Brain microvascular endothelial cell (primary cell): Measurements from ENCODE around the gene COL13A1.

ENCODE experiments used
- DNase-seq: peaks from one replicate; pipeline ENCODE4 v3.0.0-alpha.2; 2020
- H3K27ac ChIP-seq: fragments of 250-450 bp; sonication (Bioruptor Pico); 2 replicates; pipeline ENCODE4 v1.5.1; 2020; ENCODE audit warnings: mild to moderate bottlenecking, moderate library complexity
- H3K27me3 ChIP-seq: fragments of 250-450 bp; sonication (Bioruptor Pico); replicated peaks from 2 replicates; pipeline ENCODE4 v1.5.1; 2020; ENCODE audit warnings: mild to moderate bottlenecking
- H3K36me3 ChIP-seq: fragments of 250-450 bp; sonication (Bioruptor Pico); replicated peaks from 2 replicates; pipeline ENCODE4 v1.5.1; 2020; ENCODE audit warnings: mild to moderate bottlenecking
- H3K4me3 ChIP-seq: 2 replicates; pipeline ENCODE4 v1.5.1; 2011; ENCODE audit warnings: low read depth, mild to moderate bottlenecking, control low read depth, low read length, moderate library complexity
- in situ Hi-C: cut with HindIII; loops from 2 replicates; pipeline ENCODE4 v1.10.0; 2017; ENCODE audit warnings: low sequenced_read_pairs, low pct_ligation_motif_present
- TF ChIP-seq, protein P1 (sequence below): IDR thresholded peaks from 2 replicates; pipeline ENCODE4 v1.5.1; 2011; ENCODE audit warnings: low read depth, mild to moderate bottlenecking, moderate library complexity, low read length, control low read depth, inconsistent platforms; ENCODE audit errors: missing control alignments

The COL13A1 gene

GRCh38 chr10:69957886-69958555 is 156.3 kb downstream of the COL13A1 start:
- DNase-seq: peak; percentile 34
- TF ChIP-seq, protein P1, sequence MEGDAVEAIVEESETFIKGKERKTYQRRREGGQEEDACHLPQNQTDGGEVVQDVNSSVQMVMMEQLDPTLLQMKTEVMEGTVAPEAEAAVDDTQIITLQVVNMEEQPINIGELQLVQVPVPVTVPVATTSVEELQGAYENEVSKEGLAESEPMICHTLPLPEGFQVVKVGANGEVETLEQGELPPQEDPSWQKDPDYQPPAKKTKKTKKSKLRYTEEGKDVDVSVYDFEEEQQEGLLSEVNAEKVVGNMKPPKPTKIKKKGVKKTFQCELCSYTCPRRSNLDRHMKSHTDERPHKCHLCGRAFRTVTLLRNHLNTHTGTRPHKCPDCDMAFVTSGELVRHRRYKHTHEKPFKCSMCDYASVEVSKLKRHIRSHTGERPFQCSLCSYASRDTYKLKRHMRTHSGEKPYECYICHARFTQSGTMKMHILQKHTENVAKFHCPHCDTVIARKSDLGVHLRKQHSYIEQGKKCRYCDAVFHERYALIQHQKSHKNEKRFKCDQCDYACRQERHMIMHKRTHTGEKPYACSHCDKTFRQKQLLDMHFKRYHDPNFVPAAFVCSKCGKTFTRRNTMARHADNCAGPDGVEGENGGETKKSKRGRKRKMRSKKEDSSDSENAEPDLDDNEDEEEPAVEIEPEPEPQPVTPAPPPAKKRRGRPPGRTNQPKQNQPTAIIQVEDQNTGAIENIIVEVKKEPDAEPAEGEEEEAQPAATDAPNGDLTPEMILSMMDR: peak; percentile 92
- in situ Hi-C loops: no loop called here
- Histone ChIP-seq H3K36me3 (peaks cover 7% of the 10 kb centered on the region), H3K27ac (no peak overlapping the region), H3K4me3 (no peak overlapping the region), H3K27me3 (no peaks in the 10 kb centered on the region)

DNA sequence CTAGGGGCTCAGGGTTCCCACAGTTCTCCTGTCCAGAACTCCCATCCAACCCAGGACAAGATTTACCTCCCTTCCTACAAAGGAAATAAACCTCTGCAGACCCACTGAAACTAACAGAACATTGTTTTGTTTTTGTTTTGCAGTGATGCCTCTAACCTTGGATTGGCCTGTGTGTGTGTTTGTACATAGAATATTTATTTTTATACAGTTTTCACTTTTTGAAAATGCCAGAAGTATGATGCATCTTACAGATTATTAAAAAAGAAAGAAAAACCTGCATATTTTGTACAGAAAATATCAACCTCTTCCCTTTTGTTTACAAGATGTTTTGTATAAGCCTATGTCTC is 156.8 kb downstream of the COL13A1 start:
- TF ChIP-seq, protein P1: no peak
- no peak for DNase-seq
- in situ Hi-C loops: no loop called here
- H3K36me3 ChIP-seq: peaks cover 7% of the 10 kb centered on the region
- no peak overlapping the region for H3K27ac ChIP-seq
- no peak overlapping the region for H3K4me3 ChIP-seq
- H3K27me3 ChIP-seq: no peaks in the 10 kb centered on the region

DNA sequence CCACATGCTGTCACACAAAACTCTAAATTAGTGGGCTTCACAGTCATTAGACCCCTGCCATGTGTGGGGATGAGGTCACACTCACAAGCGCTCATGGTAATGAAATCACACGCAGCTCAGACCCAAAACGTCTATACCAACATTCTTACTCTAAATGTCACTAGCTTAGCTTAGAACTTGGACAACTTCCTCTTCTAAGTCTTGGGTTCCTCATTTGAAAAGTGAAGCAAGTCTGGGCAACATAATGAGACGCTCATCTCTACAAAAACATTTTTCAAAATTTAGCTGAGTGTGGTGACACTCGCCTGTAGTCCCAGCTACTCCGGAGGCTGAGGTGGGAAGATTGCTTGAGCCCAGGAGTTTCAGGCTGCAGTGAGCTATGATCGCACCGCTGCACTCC is 158.2 kb downstream of the COL13A1 start:
- TF ChIP-seq, protein P1: no peak
- DNase-seq: no peak
- H3K4me3 ChIP-seq: no peak overlapping the region
- peaks cover 7% of the 10 kb centered on the region for H3K36me3 ChIP-seq
- in situ Hi-C loops: no loop called here
- no peaks in the 10 kb centered on the region for H3K27me3 ChIP-seq
- no peak overlapping the region for H3K27ac ChIP-seq

- Histone ChIP-seq H3K27ac (no peak overlapping the region), H3K36me3 (peaks cover 7% of the 10 kb centered on the region), H3K4me3 (no peak overlapping the region), H3K27me3 (no peaks in the 10 kb centered on the region)
- DNase-seq: no peak
- in situ Hi-C loops: no loop called here
- TF ChIP-seq, protein P1: no peak
Observed at GRCh38 chr10:69960606-69960987, 158.9 kb downstream of the COL13A1 start.

DNA sequence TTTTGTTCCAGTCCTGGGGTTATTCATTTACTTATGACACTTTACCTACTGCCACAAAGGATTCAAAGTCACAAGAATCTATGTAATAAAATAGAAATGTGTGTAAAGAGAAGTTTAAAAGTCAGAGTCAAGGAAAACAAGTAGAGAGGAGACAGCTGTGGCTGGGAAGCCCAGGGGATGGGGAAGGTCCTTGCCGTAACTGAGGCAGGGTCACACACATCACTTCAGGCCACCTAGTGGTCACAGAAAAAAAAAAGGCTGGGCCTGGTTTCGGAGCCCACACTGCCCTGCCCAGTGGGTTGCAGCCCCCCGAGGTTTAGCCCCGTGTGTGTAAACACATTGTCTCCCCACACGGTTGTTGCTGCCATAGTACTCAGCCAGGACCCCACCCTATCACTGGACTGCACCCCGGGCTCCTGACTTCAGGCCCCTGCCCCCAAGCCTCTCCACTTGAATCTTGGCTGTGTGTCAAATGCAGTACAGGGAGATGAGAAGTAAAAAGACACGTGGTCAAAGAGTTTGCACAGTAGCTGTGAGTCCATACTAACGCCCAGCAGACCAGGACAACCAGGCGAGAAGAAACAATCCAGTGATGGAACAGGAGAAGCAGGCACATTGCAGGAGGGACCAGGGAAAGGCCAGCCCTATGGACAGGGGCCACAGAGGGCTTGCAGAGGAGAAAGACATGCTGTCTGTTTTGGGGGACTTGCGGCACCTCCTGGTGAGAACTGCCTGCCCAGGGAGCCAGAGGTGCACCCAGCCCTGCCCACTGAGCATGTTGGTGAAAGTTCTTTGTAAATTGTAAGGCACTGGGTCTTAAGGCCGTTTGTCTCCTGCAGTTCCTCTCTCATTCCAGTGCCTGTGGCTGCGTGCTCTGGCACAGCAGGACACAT is 159.5 kb downstream of the COL13A1 start:
- Histone ChIP-seq H3K27ac (no peak overlapping the region), H3K27me3 (no peaks in the 10 kb centered on the region), H3K36me3 (peaks cover 7% of the 10 kb centered on the region), H3K4me3 (no peak overlapping the region)
- TF ChIP-seq, protein P1: peak; percentile 63
- in situ Hi-C loops: no loop called here
- DNase-seq: peak; percentile 21
